ENCODE measurements around the gene LRMDA. TPM values are rescaled to one million over a fixed set of nuclear protein-coding genes. Genes with fewer than 3 reads are reported as not detected.

LRMDA gene
- total RNA-seq, 2 donors from 2014 or later = 12.2 to 25.4 TPM

- intact Hi-C loops (cut with DNase I) = loop anchor here (10.0 kb wide), 1 partner anchor 630 kb away; the partner anchor contains the start of gene ZNF503
- no peaks in the 10 kb centered on the region for H3K27me3 ChIP-seq
- H3K4me1 ChIP-seq = peaks cover 29% of the 10 kb centered on the region
- no peaks in the 10 kb centered on the region for H3K36me3 ChIP-seq (replicated peaks in 1 of 2; ENCODE audit: insufficient read depth in 1 of 2, low read depth in 2 of 2)
- peak overlapping the region in 3 of 4 donors; percentile 46 to 59 (median 58) for H3K27ac ChIP-seq
- DNase-seq (no peak), ATAC-seq (no peak)
- no peak for TF ChIP-seq POLR2A (IDR thresholded peaks at IDR 0.05)
- no peak for TF ChIP-seq CTCF (IDR thresholded peaks at IDR 0.05)
- peaks cover 0 to 7% (median 0%) of the 10 kb centered on the region in 3 donors for H3K9me3 ChIP-seq
- WGBS, 2 donors = 72 to 83% methylated on average over 23 of the region's 23 CpGs
- no peak overlapping the region for H3K4me3 ChIP-seq
These were observed 603.2 kb downstream of the LRMDA start for GRCh38 chr10:76034353-76035205.

- Histone ChIP-seq H3K4me1 (peaks cover 29% of the 10 kb centered on the region), H3K27ac (peak overlapping the region in 3 of 4 donors; percentile 5 to 46 (median 34)), H3K27me3 (no peaks in the 10 kb centered on the region), H3K9me3 (peaks cover 0 to 7% (median 0%) of the 10 kb centered on the region in 3 donors), H3K36me3 (replicated peaks in 1 of 2; ENCODE audit: insufficient read depth in 1 of 2, low read depth in 2 of 2) (no peaks in the 10 kb centered on the region), H3K4me3 (no peak overlapping the region)
- WGBS, 2 donors = 51 to 61% methylated on average over 19 to 20 of the region's 20 CpGs
- no peak for DNase-seq
- no peak for ATAC-seq
- intact Hi-C loops (cut with DNase I) = loop anchor here (10.0 kb wide), 1 partner anchor 631 kb away; the partner anchor contains the start of gene ZNF503
- no peak for TF ChIP-seq CTCF (IDR thresholded peaks at IDR 0.05)
- TF ChIP-seq POLR2A (IDR thresholded peaks at IDR 0.05) = no peak
These were observed 604.0 kb downstream of the LRMDA start for GRCh38 chr10:76035206-76036110.

GRCh38 chr10:76036111-76036940 lies 604.9 kb downstream of the LRMDA start:
- DNase-seq (peak; percentile 70 to 82 (median 77)), ATAC-seq (peak; percentile 72)
- H3K27ac ChIP-seq = peak overlapping the region in 3 of 4 donors; percentile 16 to 46 (median 34)
- TF ChIP-seq POLR2A (IDR thresholded peaks at IDR 0.05) (no peak), CTCF (IDR thresholded peaks at IDR 0.05) (peak; percentile 88 to 95 (median 90))
- 26% methylated on average over 18 of the region's 18 CpGs for WGBS, 2 donors
- peaks cover 29% of the 10 kb centered on the region for H3K4me1 ChIP-seq
- no peak overlapping the region for H3K4me3 ChIP-seq
- no peaks in the 10 kb centered on the region for H3K36me3 ChIP-seq (replicated peaks in 1 of 2; ENCODE audit: insufficient read depth in 1 of 2, low read depth in 2 of 2)
- H3K9me3 ChIP-seq = peaks cover 0 to 7% (median 0%) of the 10 kb centered on the region in 3 donors
- intact Hi-C loops (cut with DNase I) = loop anchor here (10.0 kb wide), 1 partner anchor 632 kb away; the partner anchor contains the start of gene ZNF503
- no peaks in the 10 kb centered on the region for H3K27me3 ChIP-seq

GRCh38 chr10:76036962-76037361 lies 605.5 kb downstream of the LRMDA start:
- H3K36me3 ChIP-seq (replicated peaks in 1 of 2; ENCODE audit: insufficient read depth in 1 of 2, low read depth in 2 of 2) = no peaks in the 10 kb centered on the region
- no peaks in the 10 kb centered on the region for H3K27me3 ChIP-seq
- H3K4me3 ChIP-seq = no peak overlapping the region
- peak overlapping the region in 1 of 4 donors; percentile 46 for H3K27ac ChIP-seq
- DNase-seq (no peak), ATAC-seq (no peak)
- H3K9me3 ChIP-seq = peaks cover 0 to 7% (median 0%) of the 10 kb centered on the region in 3 donors
- TF ChIP-seq CTCF (IDR thresholded peaks at IDR 0.05) (no peak), POLR2A (IDR thresholded peaks at IDR 0.05) (no peak)
- peaks cover 29% of the 10 kb centered on the region for H3K4me1 ChIP-seq
- intact Hi-C loops (cut with DNase I) = loop anchor here (10.0 kb wide), 1 partner anchor 632 kb away; the partner anchor contains the start of gene ZNF503

Data from body of pancreas (tissue), 4 donors.